Fibroblast of villous mesenchyme (primary cell): ENCODE data around the gene GABRB1. TPM values are rescaled to one million over a fixed set of nuclear protein-coding genes. Genes with fewer than 3 reads are reported as not detected.

ENCODE experiments used
- DNase-seq: peaks from one replicate; pipeline ENCODE4 v3.0.0-alpha.2; 2010; ENCODE audit warnings: low read depth
- H3K4me3 ChIP-seq: 2 replicates; pipeline ENCODE4 v1.5.1; 2011; ENCODE audit warnings: low read depth, mild to moderate bottlenecking, low read length
- total RNA-seq: library from RNA; depleted of rRNA; stranded (reverse); fragments of >200 nt; gene quantifications from 2 replicates; pipeline ENCODE4 v1.2.3, GENCODE V29; 2012
- TF ChIP-seq, protein P1 (sequence below): IDR thresholded peaks from 2 replicates; pipeline ENCODE4 v1.5.1; 2012; ENCODE audit warnings: low read depth, mild to moderate bottlenecking, low read length; ENCODE audit not compliant: insufficient read depth

The GABRB1 gene
- total RNA-seq, 1 donor: not detected

GRCh38 chr4:47313384-47313783, 282.0 kb downstream of the GABRB1 start:
- TF ChIP-seq, protein P1, sequence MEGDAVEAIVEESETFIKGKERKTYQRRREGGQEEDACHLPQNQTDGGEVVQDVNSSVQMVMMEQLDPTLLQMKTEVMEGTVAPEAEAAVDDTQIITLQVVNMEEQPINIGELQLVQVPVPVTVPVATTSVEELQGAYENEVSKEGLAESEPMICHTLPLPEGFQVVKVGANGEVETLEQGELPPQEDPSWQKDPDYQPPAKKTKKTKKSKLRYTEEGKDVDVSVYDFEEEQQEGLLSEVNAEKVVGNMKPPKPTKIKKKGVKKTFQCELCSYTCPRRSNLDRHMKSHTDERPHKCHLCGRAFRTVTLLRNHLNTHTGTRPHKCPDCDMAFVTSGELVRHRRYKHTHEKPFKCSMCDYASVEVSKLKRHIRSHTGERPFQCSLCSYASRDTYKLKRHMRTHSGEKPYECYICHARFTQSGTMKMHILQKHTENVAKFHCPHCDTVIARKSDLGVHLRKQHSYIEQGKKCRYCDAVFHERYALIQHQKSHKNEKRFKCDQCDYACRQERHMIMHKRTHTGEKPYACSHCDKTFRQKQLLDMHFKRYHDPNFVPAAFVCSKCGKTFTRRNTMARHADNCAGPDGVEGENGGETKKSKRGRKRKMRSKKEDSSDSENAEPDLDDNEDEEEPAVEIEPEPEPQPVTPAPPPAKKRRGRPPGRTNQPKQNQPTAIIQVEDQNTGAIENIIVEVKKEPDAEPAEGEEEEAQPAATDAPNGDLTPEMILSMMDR: no peak
- DNase-seq: no peak
- no peak overlapping the region for H3K4me3 ChIP-seq

- no peak overlapping the region for H3K4me3 ChIP-seq
- TF ChIP-seq, protein P1: no peak
- DNase-seq: peak; percentile 3
Measured at GRCh38 chr4:47315346-47315745, 284.0 kb downstream of the GABRB1 start.

GRCh38 chr4:47326025-47326424, 294.7 kb downstream of the GABRB1 start:
- TF ChIP-seq, protein P1: no peak
- no peak for DNase-seq
- no peak overlapping the region for H3K4me3 ChIP-seq

DNA sequence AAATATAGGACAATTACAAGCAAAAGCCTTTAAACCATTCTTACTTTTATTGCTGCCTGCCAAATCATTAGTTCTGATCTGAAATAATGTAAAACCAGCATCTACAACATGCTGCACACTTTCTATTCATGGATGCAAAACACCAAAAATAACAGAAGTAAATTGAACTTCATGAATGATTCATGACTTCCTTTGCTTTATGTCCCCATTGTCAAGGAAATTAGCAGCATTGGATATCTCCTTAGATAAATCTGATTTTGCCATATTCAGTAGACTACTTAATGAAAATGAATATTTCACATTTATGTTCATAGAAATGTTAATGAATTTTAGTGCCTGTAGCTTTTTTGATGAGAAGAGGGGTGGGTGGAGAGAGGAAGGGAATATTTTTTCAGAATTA, 299.5 kb downstream of the GABRB1 start:
- TF ChIP-seq, protein P1: no peak
- DNase-seq: no peak
- no peak overlapping the region for H3K4me3 ChIP-seq

DNA sequence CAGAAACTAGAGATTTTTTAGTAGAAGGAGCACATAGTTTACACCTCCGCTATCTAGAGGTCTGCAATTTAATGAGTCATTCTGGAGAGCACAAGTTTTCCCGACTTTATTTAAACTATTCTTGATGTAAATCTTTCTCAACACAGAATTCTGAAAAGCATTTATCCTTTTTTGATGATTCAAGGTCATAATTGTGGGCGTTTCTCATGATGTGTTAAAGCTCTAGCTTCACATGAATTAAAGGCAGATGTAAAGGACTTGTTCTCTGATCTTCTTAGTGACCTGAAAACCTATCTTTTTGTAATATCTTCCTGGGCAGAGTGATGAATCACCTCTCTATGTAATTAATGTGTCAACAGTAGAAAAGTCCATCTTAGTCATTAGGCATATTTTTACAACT, 303.3 kb downstream of the GABRB1 start:
- TF ChIP-seq, protein P1: no peak
- peak; percentile 4 for DNase-seq
- no peak overlapping the region for H3K4me3 ChIP-seq

DNA sequence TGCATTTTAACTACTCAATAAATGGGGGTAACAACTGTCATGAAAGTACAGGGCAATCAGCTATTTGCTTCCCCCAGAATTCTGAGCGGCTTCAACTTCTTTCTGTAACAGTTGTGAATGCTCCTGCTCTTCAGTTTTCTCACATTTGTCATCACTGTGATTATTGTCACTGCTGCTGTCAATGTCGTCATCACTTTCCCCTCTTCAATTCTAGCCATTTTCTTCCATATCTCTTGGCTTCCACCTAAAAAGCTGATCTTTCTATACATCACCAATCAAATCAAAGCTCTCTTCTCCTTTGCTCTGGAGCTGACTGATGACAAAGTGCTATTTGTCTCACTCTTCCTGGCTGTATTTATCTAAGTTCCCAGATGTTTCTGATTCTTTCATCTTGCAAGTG, 306.5 kb downstream of the GABRB1 start:
- DNase-seq: no peak
- TF ChIP-seq, protein P1: no peak
- H3K4me3 ChIP-seq: no peak overlapping the region

- TF ChIP-seq, protein P1: no peak
- DNase-seq: no peak
- H3K4me3 ChIP-seq: no peak overlapping the region
Measured at GRCh38 chr4:47340914-47341313, 309.5 kb downstream of the GABRB1 start.
